Neutrophil (primary cell): ENCODE results near the gene AASDHPPT.
"Not testable (repeated sequence)": the region's sequence is repeated elsewhere in the genome, so short reads cannot be mapped to it uniquely, and the experiment has no call there.

Source experiments
- H3K27ac ChIP-seq: fragments of 200-600 bp; sonication (generic); 2 replicates; pipeline ENCODE4 v1.5.1; 2016; ENCODE audit warnings: mild to moderate bottlenecking, moderate library complexity
- H3K27me3 ChIP-seq: fragments of 200-600 bp; sonication (generic); 2 replicates; pipeline ENCODE4 v1.6.0; 2016; ENCODE audit warnings: mild to moderate bottlenecking
- H3K36me3 ChIP-seq: fragments of 200-600 bp; sonication (generic); 2 replicates; pipeline ENCODE4 v1.5.1; 2017
- H3K4me1 ChIP-seq, 2 experiments: fragments of 200-600 bp in 1 of 2; sonication (generic) in 1 of 2; 1 replicate in 1 of 2; 2 replicates in 1 of 2; pipeline versions ENCODE4 v1.5.1 to v1.6.1; 2013 to 2016; ENCODE audit warnings: low read depth in 1 of 2, low read length in 1 of 2, mild to moderate bottlenecking in 1 of 2, moderate library complexity in 1 of 2; ENCODE audit not compliant: control insufficient read depth in 1 of 2, insufficient read depth in 1 of 2
- H3K4me3 ChIP-seq, 2 experiments: fragments of 200-600 bp in 1 of 2; sonication (generic) in 1 of 2; 1 replicate in 1 of 2; 2 replicates in 1 of 2; pipeline ENCODE4 v1.5.1; 2013 to 2016; ENCODE audit warnings: low read depth in 1 of 2, low read length in 1 of 2, mild to moderate bottlenecking in 1 of 2, moderate library complexity in 1 of 2
- H3K9me3 ChIP-seq: fragments of 200-600 bp; sonication (generic); 2 replicates; pipeline ENCODE4 v1.5.1; 2016
- CTCF ChIP-seq: fragments of 200-600 bp; sonication (generic); IDR thresholded peaks from 2 replicates; pipeline ENCODE4 v1.5.1; 2016; ENCODE audit warnings: antibody characterized with exemption

Gene AASDHPPT

GRCh38 chr11:106043540-106043939, 33.9 kb upstream of the AASDHPPT start:
- H3K9me3 ChIP-seq = no peaks in the 10 kb centered on the region
- H3K27me3 ChIP-seq = no peaks in the 10 kb centered on the region
- no peaks in the 10 kb centered on the region for H3K4me1 ChIP-seq
- H3K27ac ChIP-seq = no peak overlapping the region
- H3K4me3 ChIP-seq = no peak overlapping the region
- no peak for TF ChIP-seq CTCF
- H3K36me3 ChIP-seq = no peaks in the 10 kb centered on the region

GRCh38 chr11:106047631-106048030, 29.8 kb upstream of the AASDHPPT start:
- Histone ChIP-seq H3K4me3 (no peak overlapping the region), H3K36me3 (no peaks in the 10 kb centered on the region), H3K4me1 (no peaks in the 10 kb centered on the region), H3K9me3 (no peaks in the 10 kb centered on the region), H3K27ac (no peak overlapping the region), H3K27me3 (no peaks in the 10 kb centered on the region)
- TF ChIP-seq CTCF = no peak

- no peaks in the 10 kb centered on the region for H3K27me3 ChIP-seq
- no peaks in the 10 kb centered on the region for H3K4me1 ChIP-seq
- no peaks in the 10 kb centered on the region for H3K9me3 ChIP-seq
- no peak overlapping the region for H3K27ac ChIP-seq
- H3K36me3 ChIP-seq = no peaks in the 10 kb centered on the region
- no peak for TF ChIP-seq CTCF
- no peak overlapping the region for H3K4me3 ChIP-seq
Observed at GRCh38 chr11:106049727-106050476, 27.6 kb upstream of the AASDHPPT start.

- no peak overlapping the region for H3K4me3 ChIP-seq
- no peak overlapping the region for H3K27ac ChIP-seq
- H3K27me3 ChIP-seq = no peaks in the 10 kb centered on the region
- no peak for TF ChIP-seq CTCF
- H3K36me3 ChIP-seq = no peaks in the 10 kb centered on the region
- no peaks in the 10 kb centered on the region for H3K9me3 ChIP-seq
- no peaks in the 10 kb centered on the region for H3K4me1 ChIP-seq
Observed at GRCh38 chr11:106051103-106051502, 26.4 kb upstream of the AASDHPPT start.

- H3K27me3 ChIP-seq, H3K27ac ChIP-seq, H3K36me3 ChIP-seq, H3K9me3 ChIP-seq, H3K4me1 ChIP-seq, H3K4me3 ChIP-seq: not testable (repeated sequence)
Observed at GRCh38 chr11:106058377-106058776, 19.1 kb upstream of the AASDHPPT start.

- Histone ChIP-seq H3K4me3 (no peak overlapping the region), H3K4me1 (no peaks in the 10 kb centered on the region), H3K9me3 (no peaks in the 10 kb centered on the region), H3K27me3 (no peaks in the 10 kb centered on the region), H3K27ac (no peak overlapping the region), H3K36me3 (no peaks in the 10 kb centered on the region)
- TF ChIP-seq CTCF = no peak
Observed at GRCh38 chr11:106059617-106060016, 17.8 kb upstream of the AASDHPPT start.
